Activated CD8-positive, alpha-beta memory T cell treated with anti-CD3 and anti-CD28 coated beads, Interleukin-2, amount 10 ng/mL, durations not matched to agents 7 days and 5 days (primary cell): Measurements from ENCODE around the gene EAF1. TPM values are rescaled to one million over a fixed set of nuclear protein-coding genes. Genes with fewer than 3 reads are reported as not detected.
"Not testable (repeated sequence)": the region's sequence is repeated elsewhere in the genome, so short reads cannot be mapped to it uniquely, and the experiment has no call there.

Source experiments
- ATAC-seq: fragments of 150-1000 bp; cut with Tn5 transposase; one replicate; pipeline ENCODE4 v1.10.0; 2021; ENCODE audit warnings: moderate library complexity
- CTCF ChIA-PET: fragments of 350-600 bp; sonication (Branson Sonifier 250); formaldehyde crosslinking; loops from one replicate; lab custom pipeline; 2021; ENCODE audit warnings: antibody characterized with exemption; lab: Charles Lee
- DNase-seq: peaks from one replicate; pipeline ENCODE4 v3.0.0-alpha.2; 2020
- H3K27ac Mint-ChIP-seq: one replicate; pipeline ENCODE4 v1.8.0; 2021; ENCODE audit warnings: mild to moderate bottlenecking, mixed read lengths
- H3K27me3 Mint-ChIP-seq: one replicate; pipeline ENCODE4 v1.8.0; 2021; ENCODE audit warnings: mixed read lengths
- H3K36me3 Mint-ChIP-seq: one replicate; pipeline ENCODE4 v1.8.0; 2021; ENCODE audit warnings: mild to moderate bottlenecking, mixed read lengths
- H3K4me1 Mint-ChIP-seq: one replicate; pipeline ENCODE4 v1.8.0; 2021; ENCODE audit warnings: mixed read lengths
- H3K4me3 Mint-ChIP-seq: one replicate; pipeline ENCODE4 v1.8.0; 2021; ENCODE audit warnings: mild to moderate bottlenecking, moderate library complexity, mixed read lengths
- H3K9me3 Mint-ChIP-seq: one replicate; pipeline ENCODE4 v1.8.0; 2022; ENCODE audit warnings: low read depth, mixed read lengths
- total RNA-seq, 2 experiments: library from RNA; stranded (reverse); gene quantifications; one replicate each; pipeline ENCODE4 v1.2.3, GENCODE V29; 2021

The EAF1 gene
- total RNA-seq, 2 experiments from 2014 or later, result 27.3 to 29.5 TPM

DNA sequence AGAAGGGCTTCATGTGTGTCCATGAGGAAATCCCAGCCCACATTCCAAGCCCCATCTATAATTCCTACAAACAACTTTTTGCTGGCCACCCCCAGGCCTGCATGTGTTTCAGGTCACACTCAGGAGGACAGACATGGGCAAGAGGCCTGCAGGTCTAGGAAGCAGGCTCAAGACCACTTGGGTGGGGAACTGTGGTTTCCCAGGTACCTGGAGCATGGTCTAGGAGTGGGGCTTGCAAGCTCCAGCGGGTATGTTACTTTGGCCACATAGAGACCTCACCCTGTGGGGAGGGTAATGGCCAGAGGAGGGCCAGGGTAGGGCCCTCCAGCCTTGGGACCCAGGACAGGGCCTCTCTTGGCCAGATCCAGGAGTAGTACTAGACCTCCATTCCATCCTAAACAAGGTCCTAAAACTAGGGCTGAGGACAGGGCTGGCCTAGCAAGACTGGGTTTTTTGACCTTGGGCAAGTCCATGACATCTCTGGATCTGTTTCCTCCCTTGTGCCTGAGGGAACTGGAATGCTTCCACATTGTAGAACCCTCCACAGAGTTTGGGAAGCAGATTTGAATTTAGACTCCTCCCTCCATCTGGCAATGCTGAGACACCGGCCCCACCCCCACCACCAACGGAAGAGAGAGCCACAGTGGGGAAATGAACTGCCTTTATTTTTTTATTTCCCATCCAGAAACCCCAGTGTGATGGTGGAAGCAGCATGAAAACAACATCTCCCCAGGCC, 22.3 kb downstream of the EAF1 start:
- Mint-ChIP-seq H3K36me3 (peaks cover 4% of the 10 kb centered on the region), H3K9me3 (no peaks in the 10 kb centered on the region), H3K27ac (no peak overlapping the region), H3K4me1 (peaks cover 2% of the 10 kb centered on the region), H3K27me3 (no peaks in the 10 kb centered on the region), H3K4me3 (no peak overlapping the region)
- CTCF ChIA-PET, result no interaction called here
- DNase-seq (no peak), ATAC-seq (no peak)

DNA sequence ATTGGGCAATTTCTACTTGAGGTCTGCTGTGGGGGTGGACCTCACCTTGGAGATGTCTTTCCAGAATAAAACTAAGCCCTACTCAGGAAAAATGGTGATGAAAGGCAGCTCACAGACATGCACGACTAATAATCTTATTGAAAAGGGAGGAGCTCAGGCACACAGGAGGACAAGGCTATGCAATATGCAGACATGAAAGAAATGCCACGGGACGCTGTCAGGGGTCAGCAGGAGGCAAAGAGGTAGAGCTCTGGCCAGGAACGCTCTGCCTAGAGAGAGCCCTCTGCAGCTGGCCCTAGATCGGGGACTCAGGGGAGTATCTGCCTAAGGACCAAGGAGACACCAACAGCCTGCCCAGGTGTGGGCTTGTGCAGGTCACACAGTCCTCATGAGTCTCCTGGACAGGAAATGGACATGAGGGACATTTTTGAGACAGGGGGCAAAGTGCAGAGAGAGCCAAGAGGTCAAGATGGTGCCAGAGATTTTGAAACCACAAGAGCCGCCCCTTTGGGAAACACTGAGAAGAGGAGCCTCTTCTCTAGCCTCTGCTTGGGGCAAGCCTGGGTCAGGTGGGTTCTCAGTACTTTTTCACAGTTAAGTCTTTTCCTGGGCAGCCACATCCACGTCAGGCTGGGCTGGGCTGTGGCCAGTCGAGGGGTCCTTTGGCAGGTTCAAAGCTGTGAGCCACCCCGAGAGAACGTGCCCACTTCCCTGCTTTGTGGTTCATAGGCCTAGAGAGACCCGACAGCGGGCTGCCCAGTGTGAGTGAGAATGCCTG, 23.2 kb downstream of the EAF1 start:
- Mint-ChIP-seq H3K27me3 (no peaks in the 10 kb centered on the region), H3K9me3 (no peaks in the 10 kb centered on the region), H3K4me1 (peaks cover 2% of the 10 kb centered on the region), H3K4me3 (no peak overlapping the region), H3K27ac (no peak overlapping the region), H3K36me3 (peaks cover 1% of the 10 kb centered on the region)
- CTCF ChIA-PET, result interaction anchor here (1.1 kb wide), 1 partner anchor 7 kb away, joined by 3 read pairs; no protein-coding TSS in a partner anchor
- ATAC-seq, result no peak
- no peak for DNase-seq

DNA sequence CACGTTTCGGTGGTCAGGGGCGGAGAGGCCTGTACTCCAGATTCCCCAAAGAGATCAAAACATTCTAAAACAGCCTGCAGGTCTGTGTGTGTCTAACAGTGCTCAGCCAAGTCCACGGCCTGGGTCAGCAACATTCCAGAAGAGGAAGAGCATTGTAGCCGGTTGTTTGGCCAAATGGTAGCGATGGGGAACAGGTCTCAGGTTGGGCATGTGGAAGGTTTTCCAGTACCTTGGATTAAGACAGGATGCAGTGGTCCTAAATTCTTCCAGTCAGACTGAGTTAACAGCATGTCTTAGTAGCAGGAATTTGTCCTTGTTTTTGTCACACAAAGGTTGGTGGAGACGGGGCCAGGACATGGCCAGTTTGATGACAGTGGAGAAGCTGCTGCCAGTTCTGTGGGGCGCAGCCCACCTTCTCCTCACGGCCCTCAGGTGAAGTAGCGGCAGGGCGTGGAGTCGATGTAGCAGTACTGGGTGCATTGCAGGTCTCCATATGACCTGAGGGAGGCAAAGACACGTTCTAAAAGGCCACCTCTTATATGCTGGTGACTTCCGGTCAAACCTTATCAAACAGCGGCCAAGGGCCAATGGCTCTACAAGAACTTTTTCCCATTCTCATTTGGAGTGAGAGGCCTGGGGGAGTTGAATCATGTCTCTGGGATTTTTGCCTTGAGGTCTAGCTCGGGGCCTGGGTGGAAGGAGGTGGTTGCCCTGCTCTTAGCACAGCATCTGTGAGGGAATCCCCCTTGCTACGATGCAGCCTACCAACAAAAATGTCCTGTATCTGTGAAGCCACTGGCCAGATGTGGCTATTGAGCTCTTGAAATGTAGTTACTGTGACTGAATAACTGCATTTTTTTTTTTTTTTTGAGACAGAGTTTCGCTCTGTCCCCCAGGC, 24.1 kb downstream of the EAF1 start:
- no peak overlapping the region for H3K4me3 Mint-ChIP-seq
- no peak overlapping the region for H3K27ac Mint-ChIP-seq
- H3K4me1 Mint-ChIP-seq, result peaks cover 2% of the 10 kb centered on the region
- no peak for DNase-seq
- H3K27me3 Mint-ChIP-seq, result no peaks in the 10 kb centered on the region
- H3K36me3 Mint-ChIP-seq, result no peaks in the 10 kb centered on the region
- no peaks in the 10 kb centered on the region for H3K9me3 Mint-ChIP-seq
- no peak for ATAC-seq
- CTCF ChIA-PET, result interaction anchor here (1.1 kb wide), 1 partner anchor 8 kb away, joined by 3 read pairs; no protein-coding TSS in a partner anchor

DNA sequence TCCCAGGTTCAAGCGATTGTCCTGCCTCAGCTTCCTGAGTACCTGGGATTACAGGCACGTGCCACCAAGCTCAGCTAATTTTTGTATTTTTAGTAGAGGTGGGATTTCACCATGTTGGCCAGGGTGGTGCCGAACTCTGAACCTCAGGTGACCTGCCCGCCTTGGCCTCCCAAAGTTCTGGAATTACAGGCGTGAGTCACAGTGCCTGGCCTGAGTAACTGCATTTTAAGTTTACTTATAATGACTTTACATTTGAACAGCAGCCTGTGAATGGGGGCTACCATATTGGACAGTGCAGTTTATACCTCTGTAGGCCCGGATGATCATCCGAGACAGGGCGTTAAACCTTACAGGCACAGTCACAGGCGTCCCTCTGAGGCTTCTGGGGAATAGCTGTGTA, 24.8 kb downstream of the EAF1 start:
- H3K27me3 Mint-ChIP-seq, result no peaks in the 10 kb centered on the region
- no peak overlapping the region for H3K27ac Mint-ChIP-seq
- no peaks in the 10 kb centered on the region for H3K9me3 Mint-ChIP-seq
- no peak overlapping the region for H3K4me3 Mint-ChIP-seq
- H3K36me3 Mint-ChIP-seq, result no peaks in the 10 kb centered on the region
- ATAC-seq, result no peak
- no peak for DNase-seq
- CTCF ChIA-PET, result interaction anchor here (1.1 kb wide), 1 partner anchor 9 kb away, joined by 3 read pairs; no protein-coding TSS in a partner anchor
- H3K4me1 Mint-ChIP-seq, result peaks cover 2% of the 10 kb centered on the region

DNA sequence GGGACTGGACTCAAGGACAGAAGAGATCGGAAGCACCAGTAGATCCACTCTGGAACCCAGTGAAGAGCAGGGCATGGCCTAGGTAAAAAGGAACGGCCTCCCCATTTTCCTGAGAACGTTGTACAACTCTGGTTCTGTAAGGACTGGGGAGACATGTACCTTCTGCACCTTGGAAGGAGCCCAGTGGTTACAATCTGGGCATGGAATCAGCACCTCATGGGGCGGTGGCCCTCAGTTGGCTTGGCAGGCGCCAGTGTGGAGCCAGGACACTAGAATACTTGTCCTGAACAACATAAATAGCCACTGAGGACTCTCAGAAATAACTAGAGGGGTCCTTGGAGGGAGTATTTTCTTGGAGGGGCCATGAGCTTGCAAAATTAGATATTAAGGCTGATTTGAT, 25.6 kb downstream of the EAF1 start:
- no peaks in the 10 kb centered on the region for H3K36me3 Mint-ChIP-seq
- ATAC-seq, result no peak
- CTCF ChIA-PET, result no interaction called here
- H3K27me3 Mint-ChIP-seq, result no peaks in the 10 kb centered on the region
- no peak overlapping the region for H3K4me3 Mint-ChIP-seq
- DNase-seq, result no peak
- no peaks in the 10 kb centered on the region for H3K9me3 Mint-ChIP-seq
- peaks cover 2% of the 10 kb centered on the region for H3K4me1 Mint-ChIP-seq
- no peak overlapping the region for H3K27ac Mint-ChIP-seq

DNA sequence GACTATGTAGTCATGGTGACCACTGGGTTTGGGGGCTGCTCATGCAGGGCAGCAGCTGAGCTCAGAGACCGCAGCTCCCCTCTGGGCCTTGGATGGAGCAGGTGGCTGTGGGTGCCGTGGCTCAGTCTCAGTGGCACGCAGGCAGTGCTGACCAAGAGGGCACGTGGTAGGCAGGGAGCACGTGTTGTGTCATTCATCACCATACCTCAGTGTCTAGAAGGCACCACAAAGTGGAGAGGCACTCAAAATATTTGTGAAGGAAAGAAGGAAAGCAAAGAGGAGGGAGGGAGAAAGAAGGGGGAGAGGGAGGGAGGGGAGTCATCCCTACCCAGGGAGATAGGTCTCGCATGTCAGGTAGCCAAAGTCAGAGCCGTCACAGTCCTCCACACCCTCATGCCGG, 26.1 kb downstream of the EAF1 start:
- CTCF ChIA-PET, result no interaction called here
- Mint-ChIP-seq H3K4me3 (no peak overlapping the region), H3K36me3 (peaks cover 3% of the 10 kb centered on the region), H3K9me3 (no peaks in the 10 kb centered on the region), H3K27ac (no peak overlapping the region), H3K27me3 (no peaks in the 10 kb centered on the region), H3K4me1 (peaks cover 5% of the 10 kb centered on the region)
- ATAC-seq (no peak), DNase-seq (no peak)

DNA sequence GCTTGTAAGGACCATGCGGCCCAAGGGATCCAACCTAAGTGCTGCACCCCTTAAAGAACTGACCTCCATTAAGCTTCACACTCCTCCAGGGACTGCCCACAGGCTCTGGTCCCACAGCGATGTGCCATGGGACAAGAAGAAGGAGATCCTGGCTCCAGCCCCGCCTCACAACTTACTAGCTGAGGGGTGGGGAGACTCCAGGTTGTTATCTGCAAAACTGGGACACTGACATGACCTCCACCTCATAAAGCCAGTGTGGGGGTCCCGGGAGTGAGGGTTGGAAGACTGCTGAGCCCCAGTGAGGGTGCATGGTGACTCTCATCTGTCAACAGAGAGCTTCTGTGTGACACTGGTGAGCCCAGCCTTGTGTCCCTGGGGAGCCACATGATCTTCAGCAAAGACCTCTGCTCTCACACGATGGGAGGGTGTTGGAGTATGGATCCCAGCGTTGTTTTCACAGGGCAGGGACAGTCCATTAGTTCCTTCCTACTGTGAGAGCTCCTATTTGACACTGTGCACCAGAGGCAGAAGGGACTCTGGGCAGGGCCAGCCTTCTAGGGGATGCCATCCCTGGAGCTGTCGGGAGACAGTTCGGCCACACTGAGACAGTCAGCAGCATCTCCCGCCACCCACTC, 26.7 kb downstream of the EAF1 start:
- DNase-seq (no peak), ATAC-seq (no peak)
- Mint-ChIP-seq H3K4me1 (peaks cover 5% of the 10 kb centered on the region), H3K27ac (no peak overlapping the region), H3K4me3 (no peak overlapping the region), H3K36me3 (peaks cover 3% of the 10 kb centered on the region), H3K27me3 (no peaks in the 10 kb centered on the region), H3K9me3 (no peaks in the 10 kb centered on the region)
- CTCF ChIA-PET, result no interaction called here

DNA sequence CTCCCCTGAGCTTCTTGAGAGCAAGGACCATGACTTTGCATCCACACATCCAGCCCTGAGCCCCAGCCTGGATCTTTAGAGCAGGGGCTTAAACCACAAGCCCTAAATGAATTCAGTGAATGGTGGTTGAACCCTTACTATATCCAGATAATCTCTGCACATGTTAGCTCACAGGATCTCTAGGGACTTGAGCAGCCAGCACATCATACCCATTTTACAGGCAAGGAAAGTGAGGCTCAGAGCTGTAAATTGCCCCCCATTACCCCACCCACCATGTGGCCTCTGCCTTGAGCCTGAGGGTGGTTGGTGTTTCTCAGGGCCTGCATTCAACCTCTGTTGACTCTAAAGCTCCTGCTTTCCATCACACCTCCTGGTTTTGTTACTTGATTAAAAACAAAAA, 27.6 kb downstream of the EAF1 start:
- Mint-ChIP-seq H3K4me3 (no peak overlapping the region), H3K4me1 (peaks cover 5% of the 10 kb centered on the region), H3K36me3 (peaks cover 3% of the 10 kb centered on the region), H3K27ac (no peak overlapping the region), H3K27me3 (no peaks in the 10 kb centered on the region), H3K9me3 (no peaks in the 10 kb centered on the region)
- ATAC-seq, result no peak
- DNase-seq, result no peak
- CTCF ChIA-PET, result no interaction called here

DNA sequence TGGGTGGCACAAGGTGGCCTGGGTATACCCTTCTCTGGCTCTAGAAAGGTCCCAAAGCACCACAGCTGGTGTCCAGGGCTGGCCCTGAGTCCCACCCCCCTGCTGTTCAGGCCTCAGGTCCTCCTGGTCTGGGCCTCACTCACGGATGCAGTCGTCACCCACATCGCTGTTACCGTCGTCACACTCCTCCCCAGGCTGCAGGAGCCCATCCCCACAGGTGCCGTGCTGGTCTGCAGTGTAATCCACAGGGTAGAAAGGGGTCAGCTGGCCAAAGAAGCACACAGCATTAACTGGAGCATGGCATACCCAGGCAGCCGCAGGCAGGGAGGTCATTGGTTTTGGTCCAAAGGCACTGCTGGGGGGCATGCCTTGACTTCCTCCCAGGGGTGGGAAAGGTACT, 28.4 kb downstream of the EAF1 start:
- Mint-ChIP-seq H3K9me3 (no peaks in the 10 kb centered on the region), H3K4me3 (no peak overlapping the region), H3K36me3 (peaks cover 3% of the 10 kb centered on the region), H3K4me1 (peaks cover 11% of the 10 kb centered on the region), H3K27ac (no peak overlapping the region), H3K27me3 (no peaks in the 10 kb centered on the region)
- no peak for ATAC-seq
- CTCF ChIA-PET, result interaction anchor here (0.8 kb wide), 1 partner anchor 101 kb away, joined by 3 read pairs; no protein-coding TSS in a partner anchor
- no peak for DNase-seq

DNA sequence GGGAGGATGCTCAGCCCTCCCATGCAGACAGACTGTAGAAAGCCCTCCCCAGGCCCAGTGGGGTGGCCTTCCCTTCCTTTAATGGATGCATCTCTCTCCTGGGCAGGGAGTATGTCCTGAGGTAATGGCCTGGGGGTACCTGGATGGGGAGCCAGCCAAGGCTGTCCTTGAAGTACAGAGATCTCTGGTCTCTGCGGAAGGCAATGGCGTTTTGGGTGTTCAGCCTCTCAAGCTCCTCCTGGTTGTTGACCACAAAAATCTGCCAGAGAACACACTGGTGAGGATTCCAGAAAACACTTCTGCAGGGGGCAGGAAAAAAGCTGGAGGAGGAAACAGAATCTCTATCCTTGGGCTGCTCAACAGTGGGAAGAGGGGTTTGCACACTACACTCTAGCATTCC, 28.9 kb downstream of the EAF1 start:
- no peak overlapping the region for H3K4me3 Mint-ChIP-seq
- H3K9me3 Mint-ChIP-seq, result no peaks in the 10 kb centered on the region
- H3K4me1 Mint-ChIP-seq, result peaks cover 17% of the 10 kb centered on the region
- no peak for ATAC-seq
- CTCF ChIA-PET, result interaction anchor here (0.8 to 1.4 kb wide), 2 partner anchors 10 to 100 kb away, joined by 3 read pairs; no protein-coding TSS in a partner anchor
- H3K27ac Mint-ChIP-seq, result no peak overlapping the region
- no peaks in the 10 kb centered on the region for H3K27me3 Mint-ChIP-seq
- DNase-seq, result no peak
- peaks cover 3% of the 10 kb centered on the region for H3K36me3 Mint-ChIP-seq

DNA sequence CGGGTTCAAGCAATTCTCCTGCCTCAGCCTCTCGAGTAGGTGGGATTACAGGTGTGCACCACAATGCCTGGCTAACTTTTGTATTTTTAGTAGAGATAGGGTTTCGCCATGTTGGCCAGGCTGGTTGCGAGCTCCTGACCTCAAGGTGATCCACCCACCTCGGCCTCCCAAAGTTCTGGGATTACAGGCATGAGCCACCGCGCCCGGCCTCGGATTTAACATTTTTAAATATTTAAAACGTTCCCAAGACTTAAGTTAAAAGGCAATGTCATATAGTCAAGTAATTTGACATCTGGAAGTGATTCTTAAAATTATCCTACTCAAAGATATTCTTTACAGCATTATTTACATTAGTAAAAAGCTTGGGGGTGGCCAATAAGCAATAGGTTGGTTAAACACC, 29.5 kb downstream of the EAF1 start:
- H3K9me3 Mint-ChIP-seq, H3K36me3 Mint-ChIP-seq, H3K4me3 Mint-ChIP-seq, H3K27ac Mint-ChIP-seq, H3K27me3 Mint-ChIP-seq, ATAC-seq, DNase-seq: not testable (repeated sequence)
- peaks cover 21% of the 10 kb centered on the region for H3K4me1 Mint-ChIP-seq
- CTCF ChIA-PET, result interaction anchor here (1.4 kb wide), 1 partner anchor 9 kb away, joined by 3 read pairs; no protein-coding TSS in a partner anchor

DNA sequence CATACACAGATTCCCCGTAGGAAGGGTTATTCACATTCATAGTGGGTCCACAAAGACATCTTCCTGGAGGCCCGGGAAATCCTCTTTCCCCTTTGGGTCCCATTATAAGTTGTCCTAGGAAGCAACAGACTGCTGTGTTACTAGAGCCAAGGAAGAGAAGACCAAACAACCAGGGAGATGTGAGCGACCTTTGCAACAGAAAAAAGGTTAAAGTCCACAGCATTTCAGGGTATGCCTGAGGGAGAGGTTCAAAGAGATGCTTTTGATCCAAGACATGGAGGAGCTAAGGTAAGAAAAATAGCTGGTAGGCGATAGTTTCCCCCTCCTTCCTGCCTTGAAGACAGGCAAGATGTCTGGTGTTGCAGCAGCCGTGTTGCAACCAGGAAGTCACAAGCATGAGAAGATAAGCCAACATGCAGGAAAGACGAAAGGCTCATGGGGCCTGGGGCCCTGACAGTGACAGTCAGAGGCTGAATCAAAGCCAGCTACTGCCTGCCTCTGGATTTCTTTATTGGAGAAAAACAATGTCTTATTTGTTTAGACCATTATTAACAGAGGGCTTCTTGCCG, 30.9 kb downstream of the EAF1 start:
- Mint-ChIP-seq H3K27ac (no peak overlapping the region), H3K9me3 (no peaks in the 10 kb centered on the region), H3K4me1 (peaks cover 29% of the 10 kb centered on the region), H3K36me3 (peaks cover 3% of the 10 kb centered on the region), H3K27me3 (no peaks in the 10 kb centered on the region), H3K4me3 (no peak overlapping the region)
- no peak for DNase-seq
- CTCF ChIA-PET, result no interaction called here
- ATAC-seq, result no peak
